WTC11 (cell line): ENCODE measurements around the gene RPP30. TPM values are rescaled to one million over a fixed set of nuclear protein-coding genes. Genes with fewer than 3 reads are reported as not detected.

Source experiments
- ATAC-seq: fragments of 200-7000 bp; cut with Tn5 transposase; 2 replicates; pipeline ENCODE4 v1.10.0; 2021; ENCODE audit warnings: mild to moderate bottlenecking, moderate library complexity
- CTCF ChIA-PET: fragments of 300-600 bp; sonication (Branson Sonifier 250); formaldehyde crosslinking; loops from one replicate; lab custom pipeline; 2021; ENCODE audit warnings: antibody characterized with exemption; lab: Charles Lee
- POLR2A ChIA-PET: fragments of 350-600 bp; sonication (Branson Sonifier 250); formaldehyde crosslinking; loops from one replicate; lab custom pipeline; 2021; ENCODE audit warnings: antibody characterized with exemption; lab: Charles Lee
- DNase-seq: peaks from one replicate; pipeline ENCODE4 v3.0.0; 2021; ENCODE audit warnings: low spot score
- H3K27ac Mint-ChIP-seq: 2 replicates; pipeline ENCODE4 v1.8.0; 2021; ENCODE audit warnings: mixed read lengths
- H3K27me3 Mint-ChIP-seq: 2 replicates; pipeline ENCODE4 v1.8.0; 2021; ENCODE audit warnings: low read depth, mild to moderate bottlenecking, moderate library complexity, mixed read lengths
- H3K36me3 Mint-ChIP-seq: 2 replicates; pipeline ENCODE4 v1.8.0; 2021; ENCODE audit warnings: mixed read lengths
- H3K4me1 Mint-ChIP-seq: 2 replicates; pipeline ENCODE4 v1.8.0; 2022; ENCODE audit warnings: mixed read lengths
- H3K4me3 Mint-ChIP-seq: 2 replicates; pipeline ENCODE4 v1.8.0; 2021; ENCODE audit warnings: mild to moderate bottlenecking, moderate library complexity, mixed read lengths
- H3K9me3 Mint-ChIP-seq: 2 replicates; pipeline ENCODE4 v1.8.0; 2021; ENCODE audit warnings: mixed read lengths
- AR ChIP-seq: fragments of 250-450 bp; sonication (Bioruptor Pico); IDR thresholded peaks from 2 replicates; pipeline ENCODE4 v1.9.0; 2021; ENCODE audit warnings: mild to moderate bottlenecking
- ATF2 ChIP-seq: sonication (generic); formaldehyde crosslinking; IDR thresholded peaks from 2 replicates; pipeline ENCODE4 v1.8.1; 2022; ENCODE audit warnings: low read depth, missing genetic modification reagents, borderline replicate concordance
- CBFB ChIP-seq: sonication (generic); formaldehyde crosslinking; IDR thresholded peaks from 2 replicates; pipeline ENCODE4 v1.8.1; 2022; ENCODE audit warnings: mild to moderate bottlenecking, low read depth, missing genetic modification reagents
- CREM ChIP-seq: sonication (generic); formaldehyde crosslinking; IDR thresholded peaks from 2 replicates; pipeline ENCODE4 v1.8.1; 2022; ENCODE audit warnings: mild to moderate bottlenecking, missing genetic modification reagents, moderate library complexity
- ETV6 ChIP-seq: sonication (generic); formaldehyde crosslinking; IDR thresholded peaks from 2 replicates; pipeline ENCODE4 v1.8.1; 2022; ENCODE audit warnings: mild to moderate bottlenecking, missing genetic modification reagents
- FOXK1 ChIP-seq: sonication (generic); formaldehyde crosslinking; IDR thresholded peaks from 2 replicates; pipeline ENCODE4 v1.8.0; 2022; ENCODE audit warnings: mild to moderate bottlenecking, moderate library complexity, missing genetic modification reagents
- GRHL2 ChIP-seq: fragments of 250-450 bp; sonication (Bioruptor Pico); IDR thresholded peaks from 2 replicates; pipeline ENCODE4 v1.8.0; 2022; ENCODE audit warnings: mild to moderate bottlenecking, moderate library complexity; ENCODE audit not compliant: insufficient replicate concordance, severe bottlenecking
- GTF2I ChIP-seq: fragments of 250-450 bp; sonication (Bioruptor Pico); conservative IDR thresholded peaks from 2 replicates; pipeline ENCODE4 v1.4.0; 2021; ENCODE audit warnings: mild to moderate bottlenecking
- OVOL2 ChIP-seq: fragments of 250-450 bp; sonication (Bioruptor Pico); IDR thresholded peaks from 2 replicates; pipeline ENCODE4 v1.9.0; 2021; ENCODE audit warnings: mild to moderate bottlenecking, borderline replicate concordance
- SMAD3 ChIP-seq: sonication (generic); formaldehyde crosslinking; IDR thresholded peaks from 2 replicates; pipeline ENCODE4 v1.8.0; 2022; ENCODE audit warnings: missing genetic modification reagents, mild to moderate bottlenecking, borderline replicate concordance
- ZMAT4 ChIP-seq: fragments of 250-450 bp; sonication (Bioruptor Pico); IDR thresholded peaks from 2 replicates; pipeline ENCODE4 v1.9.0; 2021; ENCODE audit warnings: mild to moderate bottlenecking
- ZNF121 ChIP-seq: sonication (generic); formaldehyde crosslinking; IDR thresholded peaks from 2 replicates; pipeline ENCODE4 v1.8.0; 2023; ENCODE audit warnings: missing genetic modification reagents
- ZNF232 ChIP-seq: sonication (generic); formaldehyde crosslinking; IDR thresholded peaks from 2 replicates; pipeline ENCODE4 v1.8.0; 2022; ENCODE audit warnings: mild to moderate bottlenecking, missing genetic modification reagents
- total RNA-seq: library from RNA; stranded (reverse); gene quantifications from 3 replicates; pipeline ENCODE4 v1.2.3, GENCODE V29; 2021
- TF ChIP-seq, protein P1 (sequence below): sonication (generic); formaldehyde crosslinking; IDR thresholded peaks from 2 replicates; pipeline ENCODE4 v1.8.0; 2022; ENCODE audit warnings: mild to moderate bottlenecking, missing genetic modification reagents
- TF ChIP-seq, protein P2 (sequence below): sonication (generic); formaldehyde crosslinking; IDR thresholded peaks from 2 replicates; pipeline ENCODE4 v1.8.0; 2023; ENCODE audit warnings: mild to moderate bottlenecking, missing genetic modification reagents
- TF ChIP-seq, protein P3 (sequence below): fragments of 250-450 bp; sonication (Bioruptor Pico); IDR thresholded peaks from 2 replicates; pipeline ENCODE4 v1.9.0; 2021; ENCODE audit warnings: moderate library complexity, mild to moderate bottlenecking, inconsistent platforms, borderline replicate concordance

RPP30 gene
- total RNA-seq, 1 experiment from 2014 or later = 56.4 TPM

DNA sequence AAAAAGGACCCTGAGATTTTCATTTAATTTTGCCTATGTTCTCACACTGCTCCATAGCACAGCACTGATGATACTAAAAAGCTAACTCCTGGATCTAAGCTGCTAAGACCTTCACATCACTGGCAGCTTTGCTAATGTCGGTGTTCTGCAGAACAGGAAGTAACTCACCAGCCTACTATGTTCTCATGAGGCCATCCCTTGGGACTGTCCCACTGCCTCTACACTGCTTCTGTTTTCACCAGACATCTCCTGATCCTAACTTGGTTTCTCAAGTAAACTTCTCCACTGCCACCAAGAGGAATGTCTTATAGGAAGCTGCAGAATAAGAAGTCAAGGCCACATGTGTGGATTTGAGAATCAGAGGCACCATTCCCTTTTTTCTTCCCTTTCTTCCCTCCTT is 29.0 kb upstream of the RPP30 start:
- CTCF ChIA-PET = no interaction called here
- DNase-seq = no peak
- H3K27ac Mint-ChIP-seq = no peak overlapping the region
- TF ChIP-seq ATF2 (no peak), GTF2I (CRISPR knock-in tag) (no peak), ZMAT4 (no peak), CBFB (CRISPR knock-in tag) (no peak), OVOL2 (CRISPR knock-in tag) (no peak), GRHL2 (CRISPR knock-in tag) (no peak), FOXK1 (CRISPR knock-in tag) (no peak), CREM (no peak), SMAD3 (CRISPR knock-in tag) (no peak), ETV6 (CRISPR knock-in tag) (no peak), ZNF232 (CRISPR knock-in tag) (no peak), ZNF121 (no peak)
- TF ChIP-seq, protein P1, sequence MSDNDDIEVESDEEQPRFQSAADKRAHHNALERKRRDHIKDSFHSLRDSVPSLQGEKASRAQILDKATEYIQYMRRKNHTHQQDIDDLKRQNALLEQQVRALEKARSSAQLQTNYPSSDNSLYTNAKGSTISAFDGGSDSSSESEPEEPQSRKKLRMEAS = no peak
- TF ChIP-seq, protein P2, sequence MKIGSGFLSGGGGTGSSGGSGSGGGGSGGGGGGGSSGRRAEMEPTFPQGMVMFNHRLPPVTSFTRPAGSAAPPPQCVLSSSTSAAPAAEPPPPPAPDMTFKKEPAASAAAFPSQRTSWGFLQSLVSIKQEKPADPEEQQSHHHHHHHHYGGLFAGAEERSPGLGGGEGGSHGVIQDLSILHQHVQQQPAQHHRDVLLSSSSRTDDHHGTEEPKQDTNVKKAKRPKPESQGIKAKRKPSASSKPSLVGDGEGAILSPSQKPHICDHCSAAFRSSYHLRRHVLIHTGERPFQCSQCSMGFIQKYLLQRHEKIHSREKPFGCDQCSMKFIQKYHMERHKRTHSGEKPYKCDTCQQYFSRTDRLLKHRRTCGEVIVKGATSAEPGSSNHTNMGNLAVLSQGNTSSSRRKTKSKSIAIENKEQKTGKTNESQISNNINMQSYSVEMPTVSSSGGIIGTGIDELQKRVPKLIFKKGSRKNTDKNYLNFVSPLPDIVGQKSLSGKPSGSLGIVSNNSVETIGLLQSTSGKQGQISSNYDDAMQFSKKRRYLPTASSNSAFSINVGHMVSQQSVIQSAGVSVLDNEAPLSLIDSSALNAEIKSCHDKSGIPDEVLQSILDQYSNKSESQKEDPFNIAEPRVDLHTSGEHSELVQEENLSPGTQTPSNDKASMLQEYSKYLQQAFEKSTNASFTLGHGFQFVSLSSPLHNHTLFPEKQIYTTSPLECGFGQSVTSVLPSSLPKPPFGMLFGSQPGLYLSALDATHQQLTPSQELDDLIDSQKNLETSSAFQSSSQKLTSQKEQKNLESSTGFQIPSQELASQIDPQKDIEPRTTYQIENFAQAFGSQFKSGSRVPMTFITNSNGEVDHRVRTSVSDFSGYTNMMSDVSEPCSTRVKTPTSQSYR (CRISPR knock-in tag) = no peak
- TF ChIP-seq, protein P3, sequence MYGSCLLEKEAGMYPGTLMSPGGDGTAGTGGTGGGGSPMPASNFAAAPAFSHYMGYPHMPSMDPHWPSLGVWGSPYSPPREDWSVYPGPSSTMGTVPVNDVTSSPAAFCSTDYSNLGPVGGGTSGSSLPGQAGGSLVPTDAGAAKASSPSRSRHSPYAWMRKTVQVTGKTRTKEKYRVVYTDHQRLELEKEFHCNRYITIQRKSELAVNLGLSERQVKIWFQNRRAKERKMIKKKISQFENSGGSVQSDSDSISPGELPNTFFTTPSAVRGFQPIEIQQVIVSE (CRISPR knock-in tag) = no peak
- TF ChIP-seq, all 79 proteins: peak for 0
- Mint-ChIP-seq H3K27me3 (no peaks in the 10 kb centered on the region; the same call in 1 of the 2 replicates), H3K9me3 (peaks cover 25% of the 10 kb centered on the region), H3K36me3 (peaks cover 12% of the 10 kb centered on the region), H3K4me1 (peaks cover 8% of the 10 kb centered on the region), H3K4me3 (no peak overlapping the region)
- POLR2A ChIA-PET = no interaction called here
- ATAC-seq = no peak

GRCh38 chr10:90845726-90846125 is 26.0 kb upstream of the RPP30 start:
- ChIA-PET CTCF (no interaction called here), POLR2A (no interaction called here)
- H3K4me3 Mint-ChIP-seq = no peak overlapping the region
- ATAC-seq (no peak), DNase-seq (no peak)
- peaks cover 6% of the 10 kb centered on the region for H3K27me3 Mint-ChIP-seq
- H3K27ac Mint-ChIP-seq = no peak overlapping the region
- peaks cover 5% of the 10 kb centered on the region for H3K4me1 Mint-ChIP-seq
- TF ChIP-seq AR (CRISPR knock-in tag) (no peak), ZNF121 (no peak)
- H3K36me3 Mint-ChIP-seq = peaks cover 29% of the 10 kb centered on the region
- H3K9me3 Mint-ChIP-seq = peaks cover 38% of the 10 kb centered on the region
